SW 1271 (cell line): ENCODE data around the gene ARL5A.
"Not testable (repeated sequence)": the region's sequence is repeated elsewhere in the genome, so short reads cannot be mapped to it uniquely, and the experiment has no call there.

Source experiments
- DNase-seq, 2 experiments: peaks; one replicate each; lab custom pipeline; 2025; lab: John Stamatoyannopoulos, UW

The ARL5A gene, protein sequence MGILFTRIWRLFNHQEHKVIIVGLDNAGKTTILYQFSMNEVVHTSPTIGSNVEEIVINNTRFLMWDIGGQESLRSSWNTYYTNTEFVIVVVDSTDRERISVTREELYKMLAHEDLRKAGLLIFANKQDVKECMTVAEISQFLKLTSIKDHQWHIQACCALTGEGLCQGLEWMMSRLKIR

DNA sequence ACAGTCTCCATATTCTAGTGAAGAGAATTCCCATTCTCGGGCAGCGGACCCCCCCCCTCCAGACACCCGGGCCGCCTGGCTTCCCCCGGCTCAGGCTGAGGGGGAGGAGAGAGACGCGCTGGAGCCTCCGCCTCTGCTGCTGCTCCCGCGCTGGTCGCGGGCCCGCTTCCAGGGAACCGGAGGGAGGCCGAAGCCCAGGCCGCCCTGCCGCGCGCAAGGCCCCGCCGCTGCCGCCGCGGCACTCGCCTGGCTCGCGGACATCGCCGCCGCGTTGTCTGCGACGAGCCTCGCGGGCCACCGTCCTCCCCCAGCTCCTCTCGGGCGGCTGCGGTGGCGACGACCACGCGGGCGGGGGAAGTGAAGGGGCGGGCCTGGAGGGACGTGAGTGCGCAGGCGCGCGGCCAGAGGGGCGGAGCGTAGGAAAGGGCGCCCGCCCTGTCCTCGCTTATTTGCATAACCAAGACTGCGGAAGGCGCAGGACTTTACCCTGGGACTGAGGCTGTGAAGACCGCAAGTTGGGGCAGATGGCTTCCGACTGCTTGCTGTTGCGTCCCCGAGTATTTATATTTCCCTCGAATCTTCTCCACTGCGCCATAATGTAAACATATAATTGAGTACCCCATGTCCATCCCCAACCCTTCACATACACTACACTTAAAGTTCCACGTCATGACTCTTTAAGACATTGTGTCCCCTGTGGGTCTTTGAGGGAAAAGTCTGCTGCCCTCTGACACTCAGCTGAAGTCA, at the start of gene ARL5A:
Gene ARL5A, minus strand, starts transcription at position 279 of the 747 bp plus-strand sequence. Its CDS starts 245 bp downstream, at position 34.
- DNase-seq, result peak; percentile 50 to 84

DNA sequence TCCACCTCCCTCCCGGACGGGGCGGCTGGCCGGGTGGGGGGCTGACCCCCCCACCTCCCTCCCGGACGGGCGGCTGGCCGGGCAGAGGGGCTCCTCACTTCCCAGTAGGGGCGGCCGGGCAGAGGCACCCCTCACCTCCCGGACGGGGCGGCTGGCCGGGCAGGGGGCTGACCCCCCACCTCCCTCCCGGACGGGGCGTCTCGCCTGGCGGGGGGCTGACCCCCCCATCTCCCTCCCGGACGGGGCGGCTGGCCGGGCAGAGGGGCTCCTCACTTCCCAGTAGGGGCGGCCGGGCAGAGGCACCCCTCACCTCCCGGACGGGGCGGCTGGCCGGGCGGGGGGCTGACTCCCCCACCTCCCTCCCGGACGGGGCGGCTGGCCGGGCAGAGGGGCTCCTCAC, 47.4 kb upstream of the ARL5A start:
- DNase-seq, result not testable (repeated sequence)

DNA sequence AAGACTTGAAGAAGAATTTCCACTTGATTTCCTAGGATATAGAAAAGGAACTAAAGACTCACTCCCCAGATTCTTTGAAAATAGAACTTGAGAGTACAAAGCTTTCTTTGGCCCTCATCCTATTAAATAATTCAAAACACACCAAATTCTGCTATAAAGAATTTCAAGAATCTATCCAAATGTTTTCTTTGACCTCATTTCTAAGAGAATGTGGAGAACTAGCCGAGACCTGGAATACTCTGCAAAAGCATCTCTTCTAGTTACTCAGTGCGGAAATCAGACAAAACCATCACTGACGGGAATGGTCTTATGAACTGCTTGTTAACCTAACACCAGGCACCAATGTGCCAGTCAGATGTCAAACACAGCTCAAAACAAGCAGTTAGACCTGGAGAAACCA, 44.2 kb upstream of the ARL5A start:
- DNase-seq, result no peak

DNA sequence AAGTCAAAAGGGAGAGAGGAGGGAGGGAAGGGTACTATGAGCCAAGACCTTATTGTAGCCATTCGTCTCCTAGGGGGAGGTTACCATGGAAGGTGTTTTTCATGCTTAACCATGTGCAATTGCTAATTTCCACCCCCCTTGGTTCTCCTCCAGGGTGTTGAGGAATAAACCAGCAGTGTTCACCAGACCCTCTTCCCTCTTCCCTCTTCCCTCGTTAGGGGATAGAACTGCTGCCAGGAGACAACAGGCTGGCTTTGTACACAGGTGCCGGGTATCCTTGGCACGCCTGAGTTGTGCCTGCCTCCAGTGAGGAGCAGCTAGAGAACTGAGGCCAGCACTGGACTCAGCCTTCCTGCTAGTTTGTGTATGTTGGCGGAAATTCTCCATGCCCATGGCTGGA, 41.1 kb upstream of the ARL5A start:
- DNase-seq, result no peak

DNA sequence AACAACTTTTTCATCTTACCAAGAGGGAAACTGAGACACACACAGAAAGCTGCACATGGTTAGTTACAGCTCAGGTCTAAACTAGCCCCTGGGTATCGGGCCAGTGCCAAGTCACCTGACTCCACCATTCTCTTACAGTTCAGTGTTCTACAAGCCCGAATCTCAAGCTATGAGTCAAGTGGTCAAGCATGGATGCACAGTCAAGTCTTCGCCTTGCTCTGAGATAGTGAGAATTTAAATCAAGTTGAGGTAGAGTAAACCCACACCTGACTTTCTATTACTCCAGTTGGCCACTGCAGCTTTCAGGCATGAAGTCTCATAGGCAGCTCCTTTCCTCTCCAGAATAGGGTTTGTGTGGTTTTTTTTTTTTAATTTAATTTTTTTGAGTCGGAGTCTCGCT, 34.5 kb upstream of the ARL5A start:
- no peak for DNase-seq

DNA sequence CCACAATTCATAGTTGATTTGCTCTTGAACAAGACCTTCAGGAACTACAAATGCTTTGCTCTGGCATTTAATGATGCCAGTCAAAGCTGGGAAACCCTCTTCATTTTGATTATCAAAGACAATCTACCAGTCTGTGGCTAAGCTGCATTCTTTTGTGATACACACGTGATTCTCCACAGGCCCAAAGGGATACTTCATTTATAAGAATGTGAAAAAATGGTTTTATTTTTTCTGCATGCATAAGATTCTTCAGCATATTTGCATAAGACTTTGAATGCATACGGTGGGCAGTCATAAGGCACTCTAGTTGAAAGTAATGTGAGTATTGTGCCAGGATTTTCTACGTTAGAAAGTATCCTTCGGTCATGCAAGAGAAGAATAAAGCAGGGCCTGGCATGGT, 33.0 kb upstream of the ARL5A start:
- no peak for DNase-seq

DNA sequence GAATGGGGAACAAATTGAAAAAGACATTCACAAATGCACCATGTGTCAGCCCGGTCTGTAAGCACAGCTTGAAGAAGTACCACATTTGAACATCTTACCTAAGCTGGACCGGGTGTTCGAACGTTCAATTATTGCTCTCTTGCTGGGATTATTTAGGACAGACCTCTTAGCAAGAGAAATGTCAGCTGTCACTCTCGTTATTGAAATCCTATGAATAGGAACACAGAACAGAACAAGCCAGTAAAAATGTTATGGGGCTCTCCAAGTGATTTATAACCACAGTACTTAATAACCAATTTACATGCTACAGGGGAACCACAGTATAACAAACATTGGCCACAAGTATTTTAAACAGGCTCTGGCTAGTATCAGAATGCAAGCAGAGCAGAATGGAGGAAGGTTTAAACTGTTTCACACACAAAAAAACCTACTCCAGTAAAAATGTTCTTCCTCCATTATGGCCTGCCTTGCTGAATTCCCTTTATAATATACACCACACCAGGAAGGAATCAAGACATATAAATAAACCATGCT, 32.5 kb upstream of the ARL5A start:
- no peak for DNase-seq

DNA sequence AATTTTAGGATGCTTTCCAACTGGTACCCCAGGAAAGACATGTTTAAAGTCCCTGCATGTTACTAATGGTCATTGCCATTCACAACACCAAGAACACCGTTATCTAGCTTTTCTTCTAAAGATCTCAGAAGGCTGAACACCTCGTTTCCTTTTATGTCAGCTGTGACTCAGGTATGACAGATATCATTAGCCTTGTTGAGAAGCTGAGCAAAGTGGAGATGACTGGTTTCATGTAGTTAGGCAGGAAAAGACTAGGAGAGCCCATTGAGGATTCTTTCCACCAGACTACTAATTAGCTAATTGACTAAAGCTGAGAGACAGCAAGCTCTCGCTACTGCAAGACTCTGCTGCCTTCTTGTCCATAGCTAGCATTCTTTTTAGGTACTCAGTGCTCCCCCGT, 32.0 kb upstream of the ARL5A start:
- DNase-seq, result no peak

DNA sequence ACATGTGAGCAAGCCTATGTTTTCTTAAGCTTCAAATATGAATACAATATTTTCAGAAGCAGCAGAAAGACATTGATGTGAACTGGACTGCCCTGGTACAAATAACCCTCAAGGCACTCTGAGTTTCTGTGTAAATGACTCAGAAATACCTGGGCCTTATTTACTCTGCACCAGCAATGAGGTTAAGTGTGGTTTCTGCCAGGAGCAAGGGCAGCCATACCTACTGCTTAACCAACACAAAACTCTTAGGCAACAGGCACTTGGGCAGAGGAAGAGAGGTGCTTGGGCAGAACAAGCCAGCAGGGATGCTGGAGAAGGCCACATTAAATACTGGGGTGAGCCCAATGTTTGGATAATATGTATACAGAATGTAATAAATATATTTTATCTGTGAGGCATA, 29.4 kb upstream of the ARL5A start:
- DNase-seq, result no peak

DNA sequence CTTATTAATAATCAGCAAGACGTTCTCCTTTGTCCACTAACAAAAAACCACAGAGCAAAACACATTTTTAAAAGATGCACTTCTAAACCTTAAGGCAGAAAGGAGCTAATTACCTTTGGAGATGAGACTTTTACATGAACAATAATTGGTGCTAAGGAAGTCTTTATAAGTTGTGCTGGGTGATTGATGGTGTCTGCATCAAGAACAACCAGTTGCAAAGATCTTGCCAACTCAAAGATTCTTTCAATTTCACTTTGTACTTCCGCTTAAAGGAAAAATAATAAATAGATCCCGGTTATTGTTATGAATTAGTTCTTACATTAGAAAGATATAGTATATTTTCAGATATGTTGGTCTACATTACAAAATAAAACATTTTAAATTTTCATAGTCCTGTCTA, 26.9 kb upstream of the ARL5A start:
- DNase-seq, result no peak

DNA sequence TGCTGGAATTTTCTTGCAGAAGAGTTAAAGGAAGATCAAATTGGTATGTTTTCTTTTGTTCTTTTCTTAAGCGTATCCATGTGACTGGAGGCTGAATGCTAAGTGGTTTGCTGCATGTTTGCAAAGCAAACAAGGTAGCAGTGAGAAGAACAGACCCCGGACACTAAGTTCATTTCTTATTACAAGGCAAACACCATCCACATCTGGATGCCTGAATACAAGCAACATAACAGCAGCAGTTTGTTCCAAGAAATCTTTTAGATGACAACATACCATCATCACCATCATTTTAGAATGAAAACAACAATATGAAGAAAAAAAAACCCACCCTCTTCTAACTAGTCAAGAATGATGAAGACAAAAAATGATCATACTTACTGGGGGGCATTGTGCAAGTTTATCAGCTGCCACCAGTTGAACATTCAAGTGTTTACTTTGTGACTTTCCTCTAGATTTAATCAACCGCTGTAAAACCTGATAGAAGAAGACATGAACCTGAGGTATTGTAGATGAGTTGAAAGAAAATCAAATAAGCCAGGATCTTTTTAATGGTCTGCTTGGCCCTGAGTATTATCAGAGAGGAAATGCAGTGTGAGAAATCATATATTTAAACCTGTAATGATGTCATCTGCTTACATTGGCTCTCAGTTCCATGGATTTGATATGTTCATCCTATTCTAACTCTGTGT, 25.0 kb upstream of the ARL5A start:
- no peak for DNase-seq

DNA sequence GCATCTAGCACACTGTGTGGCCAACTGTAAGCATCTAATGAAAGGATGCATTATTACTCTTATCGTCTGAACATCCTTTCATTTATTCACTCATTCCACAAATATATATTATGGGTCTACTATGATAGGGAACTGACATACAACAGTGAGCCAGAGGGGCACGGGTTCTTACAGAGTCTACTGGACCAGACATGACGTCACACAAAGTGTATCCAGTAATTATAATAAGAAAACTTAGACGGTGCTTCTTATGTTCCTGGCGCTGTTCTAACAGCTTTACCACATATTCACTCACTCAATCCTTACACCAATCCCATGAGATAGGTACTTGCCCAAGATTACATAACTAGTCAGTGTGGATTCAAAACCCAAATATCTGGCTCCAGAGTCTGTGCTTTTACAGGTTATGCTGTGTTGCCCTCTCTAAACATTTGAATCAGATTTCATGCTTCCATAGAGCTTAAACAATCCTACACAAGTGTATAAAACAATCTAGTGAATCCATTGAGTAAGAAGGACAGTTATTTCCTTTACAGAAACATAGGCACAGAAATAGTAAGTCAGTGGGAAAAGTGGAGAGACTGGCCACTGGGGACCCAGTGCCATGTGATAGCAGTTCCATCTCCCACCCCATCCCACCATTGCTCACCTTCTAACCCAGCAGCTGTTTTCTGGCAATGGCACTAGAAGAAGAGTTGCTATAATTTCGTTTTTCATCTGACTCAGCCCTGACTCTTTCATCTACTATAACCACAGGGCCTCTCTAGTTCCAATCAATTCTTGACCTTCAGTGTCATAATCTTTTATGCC, 24.2 kb upstream of the ARL5A start:
- no peak for DNase-seq

DNA sequence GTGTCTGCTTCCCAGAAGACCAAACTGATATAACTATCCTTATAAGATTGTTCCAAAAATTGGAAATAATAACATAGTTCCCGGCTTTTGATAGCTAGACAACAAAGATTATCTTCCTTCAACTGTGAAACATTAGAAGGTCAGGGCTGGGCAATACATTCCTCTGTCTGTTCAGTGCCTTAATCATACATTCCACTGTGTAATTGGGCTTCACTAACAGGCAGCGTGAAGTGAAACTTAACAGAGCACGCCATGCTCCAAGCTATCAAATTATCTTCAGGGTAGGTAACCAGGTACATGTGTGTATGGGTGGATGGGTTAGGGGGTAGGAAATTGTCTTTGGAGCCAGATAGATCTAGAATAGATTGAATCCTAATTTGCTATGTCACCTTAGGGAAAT, 23.5 kb upstream of the ARL5A start:
- no peak for DNase-seq

DNA sequence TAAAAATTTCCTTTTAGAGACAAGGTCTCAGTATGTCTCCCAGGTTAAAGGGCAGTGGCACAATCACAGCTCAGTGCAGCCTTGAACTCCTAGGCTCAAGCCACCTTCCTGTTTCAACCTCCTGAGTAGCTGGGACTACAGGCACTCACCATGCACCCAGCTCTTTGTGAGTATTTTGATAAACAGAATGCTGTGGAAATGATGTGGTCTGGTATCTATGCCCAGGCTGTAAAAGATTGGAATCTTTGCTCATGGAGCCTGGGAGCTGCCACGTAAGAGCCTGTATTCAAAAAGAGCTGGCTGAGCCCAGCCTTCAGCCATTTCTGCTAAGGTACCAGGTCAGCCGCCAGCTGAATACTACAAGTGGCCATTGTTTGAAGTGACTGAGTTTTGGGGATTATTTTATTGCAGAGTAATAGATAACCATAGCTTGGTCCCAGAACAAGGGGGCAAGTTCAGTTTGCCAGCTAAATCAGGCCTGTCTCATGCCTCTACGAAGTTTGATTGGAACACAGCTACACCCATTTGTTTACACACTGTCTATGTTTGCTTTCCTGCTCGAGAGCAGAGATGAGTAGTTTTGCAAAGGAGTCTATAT, 21.3 kb upstream of the ARL5A start:
- DNase-seq, result no peak

DNA sequence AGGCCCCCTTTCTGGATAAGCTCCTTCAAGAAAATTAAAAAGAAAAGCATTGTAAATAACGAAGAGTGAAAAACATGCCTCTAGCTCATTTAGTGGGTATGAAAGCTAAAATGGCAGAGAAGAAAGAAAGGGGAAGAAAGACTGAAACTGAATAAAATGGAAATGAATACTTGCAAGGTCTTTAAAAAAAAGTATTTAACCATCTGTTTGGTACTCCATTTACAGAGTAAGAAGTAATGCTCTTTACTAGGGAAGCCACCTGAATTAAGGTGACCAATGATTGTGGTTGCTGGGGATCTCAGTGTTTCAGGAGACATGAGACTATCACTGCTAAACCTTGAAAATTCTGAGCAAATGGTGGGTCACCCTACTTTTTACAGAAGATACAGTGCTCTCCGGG, 17.7 kb upstream of the ARL5A start:
- DNase-seq, result no peak

DNA sequence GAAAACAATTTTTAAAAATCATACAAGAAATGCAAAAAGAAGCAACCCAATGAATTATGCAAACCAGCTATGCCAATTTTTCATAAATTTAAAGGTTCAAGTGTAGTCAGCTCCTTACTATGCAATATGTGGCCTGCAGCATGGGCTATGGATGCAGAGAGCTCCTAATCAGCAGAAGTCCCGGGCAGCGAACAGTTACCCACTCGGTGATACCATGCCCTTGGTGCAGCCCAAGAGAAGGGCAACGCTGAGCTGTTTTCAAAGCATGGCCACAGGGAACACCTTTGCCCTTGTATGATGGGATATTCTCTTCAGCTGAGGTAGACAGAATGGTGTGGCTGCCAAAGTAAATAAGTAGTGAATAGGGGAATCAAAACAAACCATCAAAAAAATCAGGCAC, 17.3 kb upstream of the ARL5A start:
- DNase-seq, result no peak

DNA sequence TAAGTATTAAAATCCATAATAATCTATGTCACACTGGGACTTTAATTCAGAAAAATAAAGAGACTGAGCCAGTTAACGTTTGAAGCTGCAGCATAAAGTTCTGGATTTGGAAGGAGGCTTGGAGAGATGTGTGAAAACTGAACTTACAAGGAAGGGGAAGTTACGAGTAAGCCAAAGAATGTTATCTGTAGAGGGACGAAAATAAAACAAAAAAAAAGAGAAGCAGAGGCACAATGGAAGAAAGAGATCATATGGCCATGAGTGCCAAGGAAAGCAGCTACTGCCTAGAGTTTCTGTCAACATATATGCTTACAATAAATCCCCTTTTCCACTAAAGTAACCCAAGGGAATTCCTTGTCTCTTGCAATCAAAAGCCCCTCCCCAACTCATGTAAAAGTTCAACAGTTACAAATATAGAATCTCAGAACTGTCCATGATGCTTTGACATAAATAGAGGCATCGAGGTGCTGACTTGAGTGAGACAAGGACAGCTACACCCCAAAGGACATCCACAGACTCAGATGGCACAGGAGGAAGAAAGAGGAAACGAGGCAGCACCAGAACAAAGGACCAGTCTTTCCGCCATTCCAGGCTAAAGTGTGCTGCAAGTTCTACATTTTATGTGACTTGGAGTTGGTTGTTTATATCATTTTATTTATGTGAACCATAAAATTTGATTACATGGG, 16.1 kb upstream of the ARL5A start:
- DNase-seq, result no peak

DNA sequence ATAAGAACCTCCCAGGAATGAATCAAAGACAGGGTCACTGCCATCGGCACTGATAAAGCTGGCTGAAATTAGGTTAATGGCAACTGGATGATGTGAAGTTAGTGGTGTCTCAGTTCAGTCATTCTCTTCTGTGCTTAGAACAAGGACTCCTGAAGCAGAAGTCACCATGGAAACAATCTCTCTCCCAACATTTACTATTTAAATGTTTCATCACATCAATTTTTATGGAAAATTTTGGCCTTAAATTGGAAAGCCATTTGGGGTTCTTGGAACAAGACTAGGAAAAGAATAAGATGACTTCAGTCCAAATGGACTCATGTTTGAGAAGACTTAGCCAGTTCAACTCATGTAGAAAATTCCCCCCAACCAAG, 15.5 kb upstream of the ARL5A start:
- no peak for DNase-seq

DNA sequence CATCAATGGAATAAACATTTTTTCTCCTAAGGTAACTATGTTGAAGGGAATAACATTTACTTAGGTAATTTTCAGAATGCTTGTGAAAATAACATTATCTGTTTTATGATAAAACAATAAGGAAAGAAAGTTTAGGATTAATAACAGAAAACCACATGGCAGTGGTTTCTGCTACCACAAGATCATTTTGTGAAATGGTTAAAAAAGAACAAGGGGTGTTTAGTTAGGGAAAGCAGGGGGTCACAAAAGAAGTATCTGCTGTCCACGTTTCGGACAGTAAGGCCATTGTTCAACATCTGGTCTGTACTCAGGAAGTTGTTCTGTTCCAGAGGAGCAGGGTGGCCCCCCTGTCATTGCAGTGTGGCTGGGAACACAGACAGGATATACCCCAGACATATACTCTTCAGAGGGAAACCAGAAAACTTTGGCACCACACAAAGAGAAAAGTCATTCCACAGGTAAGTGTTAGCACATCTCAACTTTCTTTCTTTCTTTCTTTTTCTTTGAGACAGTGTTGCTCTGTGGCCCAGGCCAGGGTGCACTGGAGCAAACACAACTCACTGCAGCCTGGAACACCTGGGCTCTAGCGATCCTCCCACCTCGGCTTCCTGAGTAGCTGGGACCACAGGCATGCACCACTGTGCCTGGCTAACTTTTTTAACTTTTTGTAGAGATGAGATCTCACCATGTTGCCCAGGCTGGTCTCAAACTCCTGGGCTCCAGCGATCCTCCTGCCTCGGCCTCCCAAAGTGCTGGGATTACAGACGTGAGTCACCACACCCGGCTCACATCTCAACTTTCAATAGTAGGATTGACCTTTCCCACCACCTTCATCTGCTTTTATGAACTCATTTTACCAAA, 14.8 kb upstream of the ARL5A start:
- DNase-seq, result no peak

DNA sequence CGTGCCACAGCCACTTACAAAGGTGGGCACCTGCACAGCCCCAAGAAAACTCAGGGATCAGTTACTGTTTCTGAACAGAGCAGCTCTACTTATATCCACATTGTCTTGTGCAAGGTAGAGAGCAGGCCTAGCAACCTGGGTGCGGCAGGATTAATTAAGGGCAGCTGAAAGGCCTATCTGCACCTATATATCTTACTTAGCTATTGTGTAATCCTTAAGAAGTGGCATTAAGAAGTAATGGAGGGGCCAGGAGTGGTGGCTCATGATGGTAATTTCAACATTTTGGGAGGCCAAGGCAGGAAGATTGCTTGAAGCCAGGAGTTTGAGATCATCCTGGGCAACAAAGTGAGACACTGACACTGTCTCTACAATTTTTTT, 12.8 kb upstream of the ARL5A start:
- DNase-seq, result no peak
